ENCODE measurements around the gene RNGTT. TPM values are rescaled to one million over a fixed set of nuclear protein-coding genes. Genes with fewer than 3 reads are reported as not detected.
"Not testable (repeated sequence)": the region's sequence is repeated elsewhere in the genome, so short reads cannot be mapped to it uniquely, and the experiment has no call there.

RNGTT gene
- total RNA-seq, 4 donors from 2014 or later: 13.9 to 20.5 (median 18.4) TPM

DNA sequence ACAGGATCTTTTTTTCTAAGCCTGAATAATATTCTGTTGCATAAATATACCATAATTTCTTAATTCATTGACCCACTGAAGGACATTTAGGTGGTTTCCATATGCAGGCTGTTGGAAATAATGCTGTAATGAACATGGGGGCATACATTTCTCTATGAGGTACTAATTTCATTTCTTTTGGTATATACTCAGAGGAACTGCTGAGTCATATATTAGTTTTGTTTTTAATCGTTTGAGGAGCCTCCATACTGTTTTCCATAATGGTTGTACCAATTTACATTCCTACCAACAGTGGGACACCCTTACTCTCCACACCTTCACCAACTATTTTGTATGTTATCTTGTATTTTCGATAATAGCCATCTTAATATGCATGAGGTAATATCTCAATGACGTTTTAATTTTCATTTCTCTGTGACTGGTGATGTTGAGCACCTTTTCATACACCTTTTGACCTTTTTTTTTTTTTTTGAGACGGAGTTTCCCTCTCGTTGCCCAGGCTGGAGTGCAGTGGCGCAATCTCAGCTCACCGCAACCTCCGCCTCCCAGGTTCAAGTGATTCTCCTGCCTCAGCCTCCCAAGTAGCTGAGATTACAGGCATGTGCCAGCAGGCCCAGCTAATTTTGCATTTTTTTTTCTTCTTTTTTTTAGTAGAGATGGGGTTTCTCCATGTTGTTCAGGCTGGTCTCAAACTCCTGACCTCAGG is 187.4 kb downstream of the RNGTT start:
- Histone ChIP-seq H3K4me1 (no peaks in the 10 kb centered on the region), H3K27ac (no peak overlapping the region), H3K27me3 (no peaks in the 10 kb centered on the region), H3K9me3 (no peaks in the 10 kb centered on the region), H3K36me3 (no peaks in the 10 kb centered on the region), H3K4me3 (no peak overlapping the region)
- TF ChIP-seq POLR2A (IDR thresholded peaks at IDR 0.05) (no peak), EP300 (IDR thresholded peaks at IDR 0.05) (no peak)
- TF ChIP-seq, protein P1, sequence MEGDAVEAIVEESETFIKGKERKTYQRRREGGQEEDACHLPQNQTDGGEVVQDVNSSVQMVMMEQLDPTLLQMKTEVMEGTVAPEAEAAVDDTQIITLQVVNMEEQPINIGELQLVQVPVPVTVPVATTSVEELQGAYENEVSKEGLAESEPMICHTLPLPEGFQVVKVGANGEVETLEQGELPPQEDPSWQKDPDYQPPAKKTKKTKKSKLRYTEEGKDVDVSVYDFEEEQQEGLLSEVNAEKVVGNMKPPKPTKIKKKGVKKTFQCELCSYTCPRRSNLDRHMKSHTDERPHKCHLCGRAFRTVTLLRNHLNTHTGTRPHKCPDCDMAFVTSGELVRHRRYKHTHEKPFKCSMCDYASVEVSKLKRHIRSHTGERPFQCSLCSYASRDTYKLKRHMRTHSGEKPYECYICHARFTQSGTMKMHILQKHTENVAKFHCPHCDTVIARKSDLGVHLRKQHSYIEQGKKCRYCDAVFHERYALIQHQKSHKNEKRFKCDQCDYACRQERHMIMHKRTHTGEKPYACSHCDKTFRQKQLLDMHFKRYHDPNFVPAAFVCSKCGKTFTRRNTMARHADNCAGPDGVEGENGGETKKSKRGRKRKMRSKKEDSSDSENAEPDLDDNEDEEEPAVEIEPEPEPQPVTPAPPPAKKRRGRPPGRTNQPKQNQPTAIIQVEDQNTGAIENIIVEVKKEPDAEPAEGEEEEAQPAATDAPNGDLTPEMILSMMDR (IDR thresholded peaks at IDR 0.05): no peak
- DNase-seq (ENCODE audit: low spot score in 2 of 2): no peak
- 94 to 97% methylated on average over 8 of the region's 8 CpGs for WGBS, 2 donors

DNA sequence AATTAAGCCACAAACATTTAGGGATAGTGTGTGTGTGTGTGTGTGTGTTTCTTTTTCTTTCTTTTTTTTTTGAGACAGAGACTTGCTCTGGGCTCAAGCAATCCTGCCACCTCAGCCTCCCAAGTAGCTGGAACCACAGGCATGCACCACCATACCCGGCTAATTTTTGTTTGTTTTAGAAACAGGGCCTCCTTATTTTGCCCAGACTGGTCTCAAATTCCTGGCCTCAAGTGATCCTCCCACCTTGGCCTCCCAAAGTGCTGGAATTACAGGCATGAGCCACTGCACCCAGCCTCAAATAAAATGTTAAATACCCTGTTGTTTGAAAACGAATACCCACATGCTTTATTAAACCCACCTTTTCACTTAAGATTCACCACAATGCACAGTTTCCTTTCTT is 195.3 kb downstream of the RNGTT start:
- DNase-seq (ENCODE audit: low spot score in 2 of 2); H3K27me3 ChIP-seq; H3K4me1 ChIP-seq; H3K36me3 ChIP-seq; H3K27ac ChIP-seq; H3K9me3 ChIP-seq; H3K4me3 ChIP-seq: not testable (repeated sequence)
- WGBS, 2 donors: 90 to 91% methylated on average over 2 of the region's 2 CpGs

DNA sequence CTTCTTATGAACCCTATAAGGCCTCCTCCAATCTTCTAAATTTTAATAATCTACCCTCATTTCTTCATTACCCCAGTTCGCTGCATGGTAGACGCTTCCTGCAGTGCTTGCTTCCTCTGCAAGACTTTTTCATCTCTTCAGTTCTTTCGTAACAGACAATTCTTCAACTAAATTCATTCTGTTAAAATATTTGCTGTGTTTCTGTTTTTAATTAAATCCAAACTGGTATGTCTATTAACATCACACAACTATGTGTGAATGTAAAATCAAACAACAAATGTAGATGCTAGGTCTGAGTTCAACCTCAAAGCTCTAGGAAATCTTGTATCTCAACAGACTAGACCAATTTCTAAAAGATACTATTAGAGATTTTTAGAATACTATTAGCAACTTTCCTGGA is 199.3 kb downstream of the RNGTT start:
- H3K27me3 ChIP-seq: no peaks in the 10 kb centered on the region
- TF ChIP-seq EP300 (IDR thresholded peaks at IDR 0.05) (no peak), POLR2A (IDR thresholded peaks at IDR 0.05) (no peak)
- TF ChIP-seq, protein P1 (IDR thresholded peaks at IDR 0.05): no peak
- H3K4me1 ChIP-seq: no peaks in the 10 kb centered on the region
- peaks cover 0 to 5% (median 3%) of the 10 kb centered on the region in 3 donors for H3K36me3 ChIP-seq
- H3K4me3 ChIP-seq: no peak overlapping the region
- no peak for DNase-seq (ENCODE audit: low spot score in 2 of 2)
- no peaks in the 10 kb centered on the region for H3K9me3 ChIP-seq
- 98% methylated on average over 3 of the region's 3 CpGs for WGBS, 2 donors
- H3K27ac ChIP-seq: no peak overlapping the region

DNA sequence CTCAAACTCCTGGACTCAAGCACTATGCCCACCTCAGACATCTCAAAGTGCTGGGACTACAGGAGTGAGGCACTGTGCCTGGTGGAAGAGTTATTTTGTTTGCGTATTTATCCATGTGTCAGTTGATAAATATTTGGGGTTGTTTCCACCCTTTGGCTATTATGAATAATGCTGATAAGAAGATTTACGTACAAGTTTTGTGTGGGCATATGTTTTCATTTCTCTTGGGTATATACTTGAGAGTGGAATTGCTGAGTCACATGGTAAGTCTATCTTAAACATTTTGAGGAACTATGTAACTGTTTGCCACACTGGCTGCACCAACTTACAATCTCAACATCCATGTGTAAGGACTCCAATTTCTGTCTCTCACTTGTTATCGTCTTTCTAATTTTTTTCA is 200.3 kb downstream of the RNGTT start:
- Histone ChIP-seq H3K27ac (no peak overlapping the region), H3K27me3 (no peaks in the 10 kb centered on the region), H3K9me3 (no peaks in the 10 kb centered on the region), H3K4me3 (no peak overlapping the region), H3K4me1 (no peaks in the 10 kb centered on the region), H3K36me3 (peaks cover 0 to 5% (median 3%) of the 10 kb centered on the region in 3 donors)
- DNase-seq (ENCODE audit: low spot score in 2 of 2): no peak
- 95 to 98% methylated on average over 3 of the region's 3 CpGs for WGBS, 2 donors
- no peak for TF ChIP-seq POLR2A (IDR thresholded peaks at IDR 0.05)
- no peak for TF ChIP-seq EP300 (IDR thresholded peaks at IDR 0.05)
- TF ChIP-seq, protein P1 (IDR thresholded peaks at IDR 0.05): no peak

DNA sequence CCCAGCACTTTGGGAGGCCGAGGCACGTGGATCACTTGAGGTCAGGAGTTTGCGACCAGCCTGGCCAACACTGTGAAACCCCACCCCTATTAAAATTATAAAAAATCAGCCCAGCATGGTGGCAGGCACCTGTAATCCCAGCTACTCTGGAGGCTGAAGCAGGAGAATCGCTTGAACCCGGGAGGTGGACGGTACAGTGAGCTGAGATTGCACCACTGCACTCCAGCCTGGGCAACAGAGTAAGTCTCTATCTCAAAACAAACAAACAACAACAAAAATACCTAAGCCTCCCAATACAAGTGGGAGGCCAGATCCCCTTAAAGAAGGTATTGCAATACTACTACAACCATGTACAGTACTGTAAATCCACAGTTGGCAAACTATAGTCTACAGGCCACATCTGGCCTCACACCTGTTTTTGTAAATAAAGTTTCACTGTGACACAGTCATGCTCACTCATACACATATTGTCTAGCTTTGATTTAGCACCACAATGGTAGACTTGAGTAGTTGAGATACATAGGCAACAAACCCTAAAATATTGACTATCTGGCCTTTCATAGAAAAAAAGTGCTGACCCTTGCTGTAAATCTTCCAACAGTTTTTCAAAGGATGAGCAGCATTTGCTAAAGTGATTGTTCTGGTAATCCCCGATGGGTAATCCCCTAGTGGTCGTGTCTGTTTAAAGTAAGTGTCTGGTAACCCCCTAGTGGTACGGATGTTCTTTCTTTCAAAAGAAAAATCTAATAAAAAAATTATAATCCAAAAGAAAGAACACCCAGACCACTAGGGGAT is 202.0 kb downstream of the RNGTT start:
- H3K9me3 ChIP-seq: no peaks in the 10 kb centered on the region
- no peak overlapping the region for H3K27ac ChIP-seq
- TF ChIP-seq, protein P1 (IDR thresholded peaks at IDR 0.05): no peak
- TF ChIP-seq EP300 (IDR thresholded peaks at IDR 0.05): no peak
- TF ChIP-seq POLR2A (IDR thresholded peaks at IDR 0.05): no peak
- no peaks in the 10 kb centered on the region for H3K27me3 ChIP-seq
- 92% methylated on average over 9 of the region's 9 CpGs for WGBS, 2 donors
- H3K4me1 ChIP-seq: no peaks in the 10 kb centered on the region
- peaks cover 0 to 3% (median 0%) of the 10 kb centered on the region in 3 donors for H3K36me3 ChIP-seq
- no peak for DNase-seq (ENCODE audit: low spot score in 2 of 2)
- no peak overlapping the region for H3K4me3 ChIP-seq
